Body of pancreas (tissue), 4 donors: ENCODE data around the gene PATJ.

Experiments
- POLR2A ChIP-seq, 3 donors: fragments of 450-650 bp; IDR thresholded peaks; one replicate each; pipeline ENCODE4 v1.6.1; 2016; ENCODE audit warnings: antibody characterized with exemption in 3 of 3, mild to moderate bottlenecking in 2 of 3
- TF ChIP-seq, protein P1 (sequence below), 7 experiments: fragments of 450-650 bp in 4 of 7; fragments of 200-600 bp in 3 of 7; sonication (generic) in 3 of 7; IDR thresholded peaks; one replicate each; pipeline ENCODE4 v1.5.1; 2016 to 2019; ENCODE audit warnings: antibody characterized with exemption in 7 of 7

- TF ChIP-seq, protein P1, sequence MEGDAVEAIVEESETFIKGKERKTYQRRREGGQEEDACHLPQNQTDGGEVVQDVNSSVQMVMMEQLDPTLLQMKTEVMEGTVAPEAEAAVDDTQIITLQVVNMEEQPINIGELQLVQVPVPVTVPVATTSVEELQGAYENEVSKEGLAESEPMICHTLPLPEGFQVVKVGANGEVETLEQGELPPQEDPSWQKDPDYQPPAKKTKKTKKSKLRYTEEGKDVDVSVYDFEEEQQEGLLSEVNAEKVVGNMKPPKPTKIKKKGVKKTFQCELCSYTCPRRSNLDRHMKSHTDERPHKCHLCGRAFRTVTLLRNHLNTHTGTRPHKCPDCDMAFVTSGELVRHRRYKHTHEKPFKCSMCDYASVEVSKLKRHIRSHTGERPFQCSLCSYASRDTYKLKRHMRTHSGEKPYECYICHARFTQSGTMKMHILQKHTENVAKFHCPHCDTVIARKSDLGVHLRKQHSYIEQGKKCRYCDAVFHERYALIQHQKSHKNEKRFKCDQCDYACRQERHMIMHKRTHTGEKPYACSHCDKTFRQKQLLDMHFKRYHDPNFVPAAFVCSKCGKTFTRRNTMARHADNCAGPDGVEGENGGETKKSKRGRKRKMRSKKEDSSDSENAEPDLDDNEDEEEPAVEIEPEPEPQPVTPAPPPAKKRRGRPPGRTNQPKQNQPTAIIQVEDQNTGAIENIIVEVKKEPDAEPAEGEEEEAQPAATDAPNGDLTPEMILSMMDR (IDR thresholded peaks at IDR 0.05) = no peak
- no peak for TF ChIP-seq POLR2A (IDR thresholded peaks at IDR 0.05)
Measured at GRCh38 chr1:61872206-61872605, 129.9 kb downstream of the PATJ start.
